ENCODE measurements around the gene CD84. TPM values are rescaled to one million over a fixed set of nuclear protein-coding genes. Genes with fewer than 3 reads are reported as not detected.
"Not testable (repeated sequence)": the region's sequence is repeated elsewhere in the genome, so short reads cannot be mapped to it uniquely, and the experiment has no call there.

CD84 gene
- total RNA-seq, 2 experiments from 2014 or later = 58.5 to 66.8 TPM

DNA sequence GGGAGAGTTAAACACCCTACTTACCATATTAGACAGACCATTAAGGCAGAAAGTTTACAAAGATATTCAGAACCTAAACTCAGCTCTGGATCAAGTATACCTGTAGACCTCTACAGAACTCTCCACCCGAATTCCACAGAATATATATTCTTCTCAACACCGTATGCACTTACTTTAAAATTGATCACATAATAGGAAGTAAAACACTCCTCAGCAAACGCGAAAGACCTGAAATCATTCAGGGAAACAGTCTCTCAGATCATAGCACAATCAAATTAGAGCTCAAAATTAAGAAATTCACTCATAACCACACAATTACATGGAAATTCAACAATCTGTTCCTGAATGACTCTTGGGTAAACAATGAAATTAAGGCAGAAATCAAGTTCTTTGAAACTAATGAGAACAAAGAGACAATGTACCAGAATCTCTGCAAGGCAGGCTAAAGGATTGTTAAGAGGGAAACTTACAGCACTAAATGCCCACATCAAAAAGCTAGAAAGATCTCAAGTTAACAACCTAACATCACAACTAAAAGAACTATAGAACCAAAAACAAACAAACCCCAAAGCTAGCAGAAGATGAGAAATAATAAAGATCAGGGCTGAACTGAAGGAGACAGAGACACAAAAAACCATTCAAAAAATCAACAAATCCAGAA lies 19.1 kb downstream of the CD84 start:
- Mint-ChIP-seq H3K9me3 (peaks cover 14% of the 10 kb centered on the region), H3K27me3 (no peaks in the 10 kb centered on the region), H3K4me3 (peak overlapping the region; percentile 62), H3K27ac (peak overlapping the region; percentile 80), H3K36me3 (peaks cover 64% of the 10 kb centered on the region), H3K4me1 (peaks cover 43% of the 10 kb centered on the region)
- POLR2A ChIA-PET = interaction anchor here (1.2 to 2.0 kb wide), 4 partner anchors 8 to 20 kb away, joined by 3 to 7 read pairs (median 5); no protein-coding TSS in a partner anchor
- DNase-seq = no peak
- ATAC-seq (ENCODE audit: low read depth) = no peak

DNA sequence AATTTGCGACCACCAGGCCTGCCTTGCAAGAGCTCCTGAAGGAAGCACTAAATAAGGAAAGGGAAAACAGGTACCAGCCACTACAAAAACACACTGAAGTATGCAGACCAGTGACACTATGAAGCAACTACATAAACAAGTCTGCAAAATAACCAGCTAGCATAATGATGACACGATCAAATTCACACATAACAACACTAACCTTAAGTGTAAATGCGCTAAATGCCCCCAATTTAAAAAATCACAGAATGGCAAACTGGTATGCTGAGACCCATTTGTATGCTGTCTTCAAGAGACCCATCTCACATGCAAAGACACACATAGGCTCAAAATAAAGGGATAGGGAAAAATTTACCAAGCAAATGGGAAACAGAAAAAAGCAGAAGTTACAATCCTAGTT lies 19.9 kb downstream of the CD84 start:
- not testable (repeated sequence) for DNase-seq; ATAC-seq (ENCODE audit: low read depth); H3K27me3 Mint-ChIP-seq
- Mint-ChIP-seq H3K27ac (peak overlapping the region; percentile 80), H3K4me1 (peaks cover 37% of the 10 kb centered on the region), H3K4me3 (peak overlapping the region; percentile 62), H3K9me3 (peaks cover 14% of the 10 kb centered on the region), H3K36me3 (peaks cover 62% of the 10 kb centered on the region)
- POLR2A ChIA-PET = interaction anchor here (1.3 to 2.0 kb wide), 3 partner anchors 9 to 19 kb away, joined by 3 to 5 read pairs (median 5); no protein-coding TSS in a partner anchor

DNA sequence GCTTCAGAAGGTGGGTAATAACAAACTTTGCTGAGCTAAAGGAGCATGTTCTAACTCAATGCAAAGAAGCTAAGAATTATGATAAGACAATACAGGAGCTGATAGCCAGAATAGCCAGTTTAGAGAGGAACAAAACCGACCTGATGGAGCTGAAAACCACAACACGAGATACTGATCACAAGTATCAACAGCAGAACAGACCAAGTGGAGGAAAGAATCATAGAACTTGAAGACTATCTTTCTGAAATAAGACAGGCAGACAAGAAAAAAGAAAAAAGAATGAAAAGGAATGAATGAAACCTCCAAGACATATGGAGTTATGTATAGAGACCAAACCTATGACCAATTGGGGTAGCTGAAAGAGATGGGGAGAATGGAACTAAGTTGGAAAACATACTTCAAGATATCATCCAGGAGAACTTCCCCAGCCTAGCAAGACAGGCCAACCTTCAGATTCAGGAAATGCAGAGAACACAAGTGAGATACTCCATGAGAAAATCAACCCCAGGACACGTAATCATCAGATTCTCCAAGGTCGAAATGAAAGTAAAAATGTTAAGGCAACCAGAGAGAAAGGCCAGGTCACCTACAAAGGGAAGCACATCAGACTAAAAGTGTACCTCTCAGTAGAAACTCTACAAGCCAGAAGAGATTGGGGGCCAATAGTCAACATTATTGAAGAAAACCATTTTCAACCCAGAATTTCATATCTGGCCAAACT lies 20.5 kb downstream of the CD84 start:
- ATAC-seq (ENCODE audit: low read depth) (no peak), DNase-seq (no peak)
- peak overlapping the region; percentile 60 for H3K4me3 Mint-ChIP-seq
- peak overlapping the region; percentile 73 for H3K27ac Mint-ChIP-seq
- H3K4me1 Mint-ChIP-seq = peaks cover 37% of the 10 kb centered on the region
- POLR2A ChIA-PET = interaction anchor here (1.3 to 1.8 kb wide), 2 partner anchors 9 to 18 kb away, joined by 3 to 5 read pairs; no protein-coding TSS in a partner anchor
- peaks cover 58% of the 10 kb centered on the region for H3K36me3 Mint-ChIP-seq
- no peaks in the 10 kb centered on the region for H3K27me3 Mint-ChIP-seq
- peaks cover 14% of the 10 kb centered on the region for H3K9me3 Mint-ChIP-seq

GRCh38 chr1:160553778-160554177 lies 25.5 kb downstream of the CD84 start:
- peaks cover 45% of the 10 kb centered on the region for H3K36me3 Mint-ChIP-seq
- no peaks in the 10 kb centered on the region for H3K27me3 Mint-ChIP-seq
- H3K27ac Mint-ChIP-seq = no peak overlapping the region

GRCh38 chr1:160552425-160552824 lies 26.9 kb downstream of the CD84 start:
- H3K9me3 Mint-ChIP-seq = no peaks in the 10 kb centered on the region
- H3K27me3 Mint-ChIP-seq = no peaks in the 10 kb centered on the region
- POLR2A ChIA-PET = no interaction called here
- peaks cover 6% of the 10 kb centered on the region for H3K4me1 Mint-ChIP-seq
- H3K36me3 Mint-ChIP-seq = peaks cover 45% of the 10 kb centered on the region
- no peak overlapping the region for H3K27ac Mint-ChIP-seq
- no peak overlapping the region for H3K4me3 Mint-ChIP-seq
- ATAC-seq (ENCODE audit: low read depth) (no peak), DNase-seq (no peak)

More at GRCh38 chr1:160553778-160554177, 25.5 kb downstream of the CD84 start:
- POLR2A ChIA-PET = interaction anchor here (1.1 to 2.3 kb wide), 2 partner anchors 14 to 29 kb away, joined by 3 to 6 read pairs; no protein-coding TSS in a partner anchor
- DNase-seq = no peak
- Mint-ChIP-seq H3K4me3 (no peak overlapping the region), H3K9me3 (no peaks in the 10 kb centered on the region), H3K4me1 (peaks cover 12% of the 10 kb centered on the region)
- ATAC-seq (ENCODE audit: low read depth) = no peak

DNA sequence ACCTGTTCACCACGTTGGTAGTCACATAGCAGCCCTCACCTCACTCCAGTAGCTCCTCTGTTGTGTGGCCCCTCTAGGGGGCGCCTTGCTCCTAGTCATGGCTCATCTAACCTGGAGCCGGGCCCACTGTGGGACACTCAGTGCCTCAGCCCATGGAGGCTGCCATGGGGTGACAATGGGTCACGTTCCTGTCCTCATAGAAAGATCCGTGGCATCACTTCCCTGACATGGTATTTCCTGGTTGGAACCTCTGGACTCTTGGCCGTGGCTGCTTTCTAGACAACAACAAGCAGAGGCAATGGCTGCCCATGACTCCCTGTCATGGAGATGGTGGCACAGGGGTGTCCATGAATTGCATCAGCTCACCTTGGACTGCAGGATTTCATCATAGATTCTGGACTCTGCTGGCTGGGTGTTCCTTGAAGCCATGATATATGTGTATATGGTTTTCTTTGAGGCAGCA lies 28.7 kb downstream of the CD84 start:
- POLR2A ChIA-PET = interaction anchor here (1.0 to 1.5 kb wide), 2 partner anchors 10 to 57 kb away, joined by 3 to 4 read pairs; no protein-coding TSS in a partner anchor
- Mint-ChIP-seq H3K9me3 (no peaks in the 10 kb centered on the region), H3K27me3 (no peaks in the 10 kb centered on the region), H3K4me3 (no peak overlapping the region), H3K36me3 (peaks cover 46% of the 10 kb centered on the region), H3K4me1 (peaks cover 9% of the 10 kb centered on the region), H3K27ac (no peak overlapping the region)
- peak; percentile 70 for DNase-seq
- ATAC-seq (ENCODE audit: low read depth) = peak; percentile 82

GRCh38 chr1:160549665-160550006 lies 29.7 kb downstream of the CD84 start:
- POLR2A ChIA-PET = interaction anchor here (0.6 to 1.5 kb wide), 2 partner anchors 58 to 465 kb away, joined by 4 read pairs; no protein-coding TSS in a partner anchor
- Mint-ChIP-seq H3K27me3 (no peaks in the 10 kb centered on the region), H3K36me3 (peaks cover 48% of the 10 kb centered on the region), H3K4me3 (no peak overlapping the region), H3K4me1 (peaks cover 14% of the 10 kb centered on the region), H3K27ac (no peak overlapping the region), H3K9me3 (no peaks in the 10 kb centered on the region)
- ATAC-seq (ENCODE audit: low read depth) (no peak), DNase-seq (no peak)

GRCh38 chr1:160548960-160549664 lies 30.2 kb downstream of the CD84 start:
- no peak for ATAC-seq (ENCODE audit: low read depth)
- Mint-ChIP-seq H3K36me3 (peaks cover 46% of the 10 kb centered on the region), H3K27me3 (no peaks in the 10 kb centered on the region), H3K4me1 (peaks cover 18% of the 10 kb centered on the region), H3K4me3 (no peak overlapping the region), H3K27ac (peak overlapping the region; percentile 0), H3K9me3 (no peaks in the 10 kb centered on the region)
- POLR2A ChIA-PET = interaction anchor here (0.6 to 1.5 kb wide), 2 partner anchors 58 to 466 kb away, joined by 4 read pairs; no protein-coding TSS in a partner anchor
- no peak for DNase-seq

GRCh38 chr1:160548183-160548582 lies 31.1 kb downstream of the CD84 start:
- H3K27ac Mint-ChIP-seq = no peak overlapping the region
- peaks cover 42% of the 10 kb centered on the region for H3K36me3 Mint-ChIP-seq
- DNase-seq (no peak), ATAC-seq (ENCODE audit: low read depth) (no peak)
- H3K9me3 Mint-ChIP-seq = no peaks in the 10 kb centered on the region
- no peaks in the 10 kb centered on the region for H3K27me3 Mint-ChIP-seq
- POLR2A ChIA-PET = no interaction called here
- no peak overlapping the region for H3K4me3 Mint-ChIP-seq
- H3K4me1 Mint-ChIP-seq = peaks cover 20% of the 10 kb centered on the region

- Mint-ChIP-seq H3K36me3 (peaks cover 35% of the 10 kb centered on the region), H3K4me1 (peaks cover 20% of the 10 kb centered on the region), H3K27ac (no peak overlapping the region), H3K9me3 (no peaks in the 10 kb centered on the region), H3K4me3 (no peak overlapping the region), H3K27me3 (no peaks in the 10 kb centered on the region)
- POLR2A ChIA-PET = no interaction called here
- ATAC-seq (ENCODE audit: low read depth) (no peak), DNase-seq (no peak)
Observed at GRCh38 chr1:160547422-160547821, 31.9 kb downstream of the CD84 start.

GRCh38 chr1:160546942-160547341 lies 32.4 kb downstream of the CD84 start:
- Mint-ChIP-seq H3K36me3 (peaks cover 32% of the 10 kb centered on the region), H3K9me3 (no peaks in the 10 kb centered on the region), H3K27ac (peak overlapping the region; percentile 35), H3K4me1 (peaks cover 23% of the 10 kb centered on the region), H3K4me3 (no peak overlapping the region), H3K27me3 (no peaks in the 10 kb centered on the region)
- ATAC-seq (ENCODE audit: low read depth) (no peak), DNase-seq (no peak)
- POLR2A ChIA-PET = interaction anchor here (1.1 kb wide), 1 partner anchor 61 kb away, joined by 3 read pairs; no protein-coding TSS in a partner anchor

- peak; percentile 36 for ATAC-seq (ENCODE audit: low read depth)
- peaks cover 20% of the 10 kb centered on the region for H3K36me3 Mint-ChIP-seq
- H3K4me3 Mint-ChIP-seq = no peak overlapping the region
- POLR2A ChIA-PET = interaction anchor here (1.4 kb wide), 1 partner anchor 34 kb away, joined by 8 read pairs; the partner anchor contains the start of gene CD84
- no peaks in the 10 kb centered on the region for H3K27me3 Mint-ChIP-seq
- DNase-seq = no peak
- H3K9me3 Mint-ChIP-seq = no peaks in the 10 kb centered on the region
- H3K27ac Mint-ChIP-seq = peak overlapping the region; percentile 71
- peaks cover 37% of the 10 kb centered on the region for H3K4me1 Mint-ChIP-seq
Observed at GRCh38 chr1:160544647-160545046, 34.6 kb downstream of the CD84 start.

Measured in activated naive CD8-positive, alpha-beta T cell treated with anti-CD3 and anti-CD28 coated beads, Interleukin-2, amount 10 ng/mL, durations not matched to agents 7 days and 5 days (primary cell).